MCF 10A (cell line): ENCODE measurements around the gene HSPA14. TPM values are rescaled to one million over a fixed set of nuclear protein-coding genes. Genes with fewer than 3 reads are reported as not detected.

Experiments used
- BruUV-seq: library from RNA; stranded (reverse); fragments of 400-500 nt; replicated peaks from 2 replicates; lab custom pipeline; 2021; lab: Mats Ljungman, UMichigan
- CTCF ChIA-PET: fragments of 300-600 bp; sonication (Branson Sonifier 250); formaldehyde crosslinking; extraction: SDS; loops from one replicate; lab custom pipeline; 2021; ENCODE audit warnings: antibody characterized with exemption, inconsistent platforms; lab: Yijun Ruan, JAX
- POLR2A ChIA-PET: fragments of 300-600, 350-650 bp; sonication (Branson Sonifier 250); formaldehyde crosslinking; extraction: SDS; loops from one replicate; lab custom pipeline; 2020; ENCODE audit warnings: antibody characterized with exemption, inconsistent platforms; lab: Yijun Ruan, JAX
- DNase-seq: peaks from one replicate; pipeline ENCODE4 v3.0.0-alpha.2; 2018; ENCODE audit not compliant: unreplicated experiment
- H3K27ac Mint-ChIP-seq: one replicate; pipeline ENCODE4 v1.8.0; 2022; ENCODE audit warnings: mild to moderate bottlenecking, low read depth, mixed read lengths; ENCODE audit not compliant: unreplicated experiment
- H3K27me3 Mint-ChIP-seq: one replicate; pipeline ENCODE4 v1.8.0; 2022; ENCODE audit warnings: mixed read lengths; ENCODE audit not compliant: insufficient read depth, unreplicated experiment
- H3K36me3 Mint-ChIP-seq: one replicate; pipeline ENCODE4 v1.8.0; 2022; ENCODE audit warnings: mild to moderate bottlenecking, moderate library complexity, mixed read lengths; ENCODE audit not compliant: insufficient read depth, unreplicated experiment
- H3K4me1 Mint-ChIP-seq: one replicate; pipeline ENCODE4 v1.8.0; 2022; ENCODE audit warnings: mixed read lengths; ENCODE audit not compliant: insufficient read depth, unreplicated experiment
- H3K4me3 Mint-ChIP-seq: one replicate; pipeline ENCODE4 v1.8.0; 2022; ENCODE audit warnings: mild to moderate bottlenecking, moderate library complexity, mixed read lengths; ENCODE audit not compliant: unreplicated experiment
- H3K9me3 Mint-ChIP-seq: one replicate; pipeline ENCODE4 v1.8.0; 2022; ENCODE audit warnings: mixed read lengths; ENCODE audit not compliant: unreplicated experiment
- intact Hi-C: fragments of 100-400 bp; cut with micrococcal nuclease; formaldehyde crosslinking; loops from 2 replicates; pipeline ENCODE4 v1.14.1; 2022
- total RNA-seq: library from RNA; stranded (reverse); gene quantifications from 2 replicates; pipeline ENCODE4 v1.2.3, GENCODE V29; 2022
- TF ChIP-seq, protein P1 (sequence below): fragments of 200-600 bp; IDR thresholded peaks from one replicate; pipeline ENCODE4 v1.8.0; 2022; ENCODE audit warnings: antibody characterized with exemption, mild to moderate bottlenecking; ENCODE audit not compliant: unreplicated experiment

HSPA14 gene
- total RNA-seq, 1 experiment from 2014 or later: 14.0 TPM

GRCh38 chr10:14917827-14918226 lies 79.7 kb downstream of the HSPA14 start:
- POLR2A ChIA-PET: no interaction called here
- TF ChIP-seq, protein P1, sequence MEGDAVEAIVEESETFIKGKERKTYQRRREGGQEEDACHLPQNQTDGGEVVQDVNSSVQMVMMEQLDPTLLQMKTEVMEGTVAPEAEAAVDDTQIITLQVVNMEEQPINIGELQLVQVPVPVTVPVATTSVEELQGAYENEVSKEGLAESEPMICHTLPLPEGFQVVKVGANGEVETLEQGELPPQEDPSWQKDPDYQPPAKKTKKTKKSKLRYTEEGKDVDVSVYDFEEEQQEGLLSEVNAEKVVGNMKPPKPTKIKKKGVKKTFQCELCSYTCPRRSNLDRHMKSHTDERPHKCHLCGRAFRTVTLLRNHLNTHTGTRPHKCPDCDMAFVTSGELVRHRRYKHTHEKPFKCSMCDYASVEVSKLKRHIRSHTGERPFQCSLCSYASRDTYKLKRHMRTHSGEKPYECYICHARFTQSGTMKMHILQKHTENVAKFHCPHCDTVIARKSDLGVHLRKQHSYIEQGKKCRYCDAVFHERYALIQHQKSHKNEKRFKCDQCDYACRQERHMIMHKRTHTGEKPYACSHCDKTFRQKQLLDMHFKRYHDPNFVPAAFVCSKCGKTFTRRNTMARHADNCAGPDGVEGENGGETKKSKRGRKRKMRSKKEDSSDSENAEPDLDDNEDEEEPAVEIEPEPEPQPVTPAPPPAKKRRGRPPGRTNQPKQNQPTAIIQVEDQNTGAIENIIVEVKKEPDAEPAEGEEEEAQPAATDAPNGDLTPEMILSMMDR: no peak
- BruUV-seq: no TSS peak
- Mint-ChIP-seq H3K36me3 (peaks cover 92% of the 10 kb centered on the region), H3K9me3 (no peaks in the 10 kb centered on the region), H3K4me1 (no peaks in the 10 kb centered on the region), H3K4me3 (no peak overlapping the region), H3K27me3 (no peaks in the 10 kb centered on the region), H3K27ac (no peak overlapping the region)
- no peak for DNase-seq
- intact Hi-C loops: no loop called here
- CTCF ChIA-PET: interaction anchor here (0.6 kb wide), 2 partner anchors 70 to 93 kb away, joined by 3 read pairs; no protein-coding TSS in a partner anchor

GRCh38 chr10:14918964-14919363 lies 80.9 kb downstream of the HSPA14 start:
- POLR2A ChIA-PET: no interaction called here
- H3K9me3 Mint-ChIP-seq: no peaks in the 10 kb centered on the region
- no peak overlapping the region for H3K27ac Mint-ChIP-seq
- no peaks in the 10 kb centered on the region for H3K27me3 Mint-ChIP-seq
- CTCF ChIA-PET: no interaction called here
- no peak for DNase-seq
- peaks cover 81% of the 10 kb centered on the region for H3K36me3 Mint-ChIP-seq
- no peaks in the 10 kb centered on the region for H3K4me1 Mint-ChIP-seq
- intact Hi-C loops: no loop called here
- TF ChIP-seq, protein P1: no peak
- no TSS peak for BruUV-seq
- H3K4me3 Mint-ChIP-seq: no peak overlapping the region

Other genes with a start within 250 kb of the HSPA14 start
- gene FAM107B, start 63.4 kb upstream of the HSPA14 start, total RNA-seq: 32.1 and 41.3 TPM in 2 replicates
- gene CDNF, start 269 bp upstream of the HSPA14 start, total RNA-seq: 1.9 and 2.9 TPM in 2 replicates
- 17.2 and 18.1 TPM in 2 replicates for gene MSANTD7, start within 50 bp of the HSPA14 start, total RNA-seq
- gene SUV39H2, start 40.6 kb downstream of the HSPA14 start, total RNA-seq: 14.9 and 16.0 TPM in 2 replicates
- 10.3 and 11.5 TPM in 2 replicates for gene DCLRE1C, start 115.8 kb downstream of the HSPA14 start, total RNA-seq
- 1.7 TPM in 1 of 2 replicates, not detected in the other for gene MEIG1, start 121.1 kb downstream of the HSPA14 start, total RNA-seq
- gene OLAH, start 205.6 kb downstream of the HSPA14 start, total RNA-seq: 1.4 and 2.1 TPM in 2 replicates